ENCODE measurements around the gene LAMC3. TPM values are rescaled to one million over a fixed set of nuclear protein-coding genes. Genes with fewer than 3 reads are reported as not detected.

Gene LAMC3
- total RNA-seq, 4 donors from 2014 or later = 0.06 to 0.50 (median 0.34) TPM; not detected in 1

- H3K27ac ChIP-seq (replicated peaks in 1 of 4) = no peak overlapping the region
- peaks cover 0 to 4% (median 0%) of the 10 kb centered on the region in 4 donors for H3K4me1 ChIP-seq
- no peak overlapping the region for H3K4me3 ChIP-seq
- H3K9me3 ChIP-seq = peaks cover 0 to 5% (median 0%) of the 10 kb centered on the region in 4 donors
- no peaks in the 10 kb centered on the region for H3K36me3 ChIP-seq
- intact Hi-C loops (cut with DNase I) = no loop called here
- TF ChIP-seq POLR2A (IDR thresholded peaks at IDR 0.05; ENCODE audit: low read depth) (no peak), EP300 (IDR thresholded peaks at IDR 0.05) (no peak), POLR2AphosphoS5 (IDR thresholded peaks at IDR 0.05) (no peak)
- TF ChIP-seq, protein P1, sequence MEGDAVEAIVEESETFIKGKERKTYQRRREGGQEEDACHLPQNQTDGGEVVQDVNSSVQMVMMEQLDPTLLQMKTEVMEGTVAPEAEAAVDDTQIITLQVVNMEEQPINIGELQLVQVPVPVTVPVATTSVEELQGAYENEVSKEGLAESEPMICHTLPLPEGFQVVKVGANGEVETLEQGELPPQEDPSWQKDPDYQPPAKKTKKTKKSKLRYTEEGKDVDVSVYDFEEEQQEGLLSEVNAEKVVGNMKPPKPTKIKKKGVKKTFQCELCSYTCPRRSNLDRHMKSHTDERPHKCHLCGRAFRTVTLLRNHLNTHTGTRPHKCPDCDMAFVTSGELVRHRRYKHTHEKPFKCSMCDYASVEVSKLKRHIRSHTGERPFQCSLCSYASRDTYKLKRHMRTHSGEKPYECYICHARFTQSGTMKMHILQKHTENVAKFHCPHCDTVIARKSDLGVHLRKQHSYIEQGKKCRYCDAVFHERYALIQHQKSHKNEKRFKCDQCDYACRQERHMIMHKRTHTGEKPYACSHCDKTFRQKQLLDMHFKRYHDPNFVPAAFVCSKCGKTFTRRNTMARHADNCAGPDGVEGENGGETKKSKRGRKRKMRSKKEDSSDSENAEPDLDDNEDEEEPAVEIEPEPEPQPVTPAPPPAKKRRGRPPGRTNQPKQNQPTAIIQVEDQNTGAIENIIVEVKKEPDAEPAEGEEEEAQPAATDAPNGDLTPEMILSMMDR (IDR thresholded peaks at IDR 0.05) = no peak
- whole genome bisulfite sequencing = 82% methylated on average over 7 of the region's 7 CpGs
- no peak for DNase-seq (ENCODE audit: extremely low spot score)
- H3K27me3 ChIP-seq = peaks cover 0 to 64% (median 0%) of the 10 kb centered on the region in 4 donors
Measured at GRCh38 chr9:131021785-131022184, 12.8 kb downstream of the LAMC3 start.

- no peak overlapping the region for H3K4me3 ChIP-seq
- intact Hi-C loops (cut with DNase I) = no loop called here
- 83% methylated on average over 15 of the region's 15 CpGs for WGBS
- TF ChIP-seq POLR2A (IDR thresholded peaks at IDR 0.05; ENCODE audit: low read depth) = no peak
- TF ChIP-seq, protein P1 (IDR thresholded peaks at IDR 0.05) = no peak
- TF ChIP-seq EP300 (IDR thresholded peaks at IDR 0.05) = no peak
- TF ChIP-seq POLR2AphosphoS5 (IDR thresholded peaks at IDR 0.05) = no peak
- peaks cover 0 to 49% (median 0%) of the 10 kb centered on the region in 4 donors for H3K27me3 ChIP-seq
- no peak overlapping the region for H3K27ac ChIP-seq (replicated peaks in 1 of 4)
- peaks cover 0 to 3% (median 0%) of the 10 kb centered on the region in 4 donors for H3K9me3 ChIP-seq
- no peaks in the 10 kb centered on the region for H3K36me3 ChIP-seq
- no peak for DNase-seq (ENCODE audit: extremely low spot score)
- H3K4me1 ChIP-seq = no peaks in the 10 kb centered on the region
Measured at GRCh38 chr9:131024978-131025868, 16.2 kb downstream of the LAMC3 start.

GRCh38 chr9:131025953-131026858 lies 17.2 kb downstream of the LAMC3 start:
- no peaks in the 10 kb centered on the region for H3K4me1 ChIP-seq
- no peak for DNase-seq (ENCODE audit: extremely low spot score)
- no peak for TF ChIP-seq POLR2A (IDR thresholded peaks at IDR 0.05; ENCODE audit: low read depth)
- no peak for TF ChIP-seq POLR2AphosphoS5 (IDR thresholded peaks at IDR 0.05)
- TF ChIP-seq, protein P1 (IDR thresholded peaks at IDR 0.05) = no peak
- H3K4me3 ChIP-seq = no peak overlapping the region
- H3K36me3 ChIP-seq = no peaks in the 10 kb centered on the region
- intact Hi-C loops (cut with DNase I) = no loop called here
- H3K27ac ChIP-seq (replicated peaks in 1 of 4) = no peak overlapping the region
- H3K27me3 ChIP-seq = peaks cover 0 to 43% (median 0%) of the 10 kb centered on the region in 4 donors
- no peaks in the 10 kb centered on the region for H3K9me3 ChIP-seq
- WGBS = 90% methylated on average over 33 of the region's 40 CpGs

- no peaks in the 10 kb centered on the region for H3K36me3 ChIP-seq
- no peaks in the 10 kb centered on the region for H3K4me1 ChIP-seq
- no peak overlapping the region for H3K4me3 ChIP-seq
- no peak for DNase-seq (ENCODE audit: extremely low spot score)
- H3K9me3 ChIP-seq = no peaks in the 10 kb centered on the region
- no peak overlapping the region for H3K27ac ChIP-seq (replicated peaks in 1 of 4)
- WGBS = 92% methylated on average over 20 of the region's 23 CpGs
- intact Hi-C loops (cut with DNase I) = no loop called here
- no peak for TF ChIP-seq POLR2A (IDR thresholded peaks at IDR 0.05; ENCODE audit: low read depth)
- TF ChIP-seq, protein P1 (IDR thresholded peaks at IDR 0.05) = no peak
- TF ChIP-seq POLR2AphosphoS5 (IDR thresholded peaks at IDR 0.05) = no peak
- no peak for TF ChIP-seq EP300 (IDR thresholded peaks at IDR 0.05)
- peaks cover 0 to 46% (median 0%) of the 10 kb centered on the region in 4 donors for H3K27me3 ChIP-seq
Measured at GRCh38 chr9:131027048-131027871, 18.3 kb downstream of the LAMC3 start.
